GM23338 (cell line): Measurements from ENCODE around the gene TTPAL. TPM values are rescaled to one million over a fixed set of nuclear protein-coding genes. Genes with fewer than 3 reads are reported as not detected.

Experiments
- ATAC-seq: fragments of 200-7000 bp; cut with Tn5 transposase; 3 replicates; pipeline ENCODE4 v1.9.1; 2020
- DNase-seq: peaks from one replicate; pipeline ENCODE4 v3.0.0-alpha.2; 2015; ENCODE audit warnings: low spot score
- H2AFZ ChIP-seq: fragments of 200-600 bp; sonication (generic); 2 replicates; pipeline ENCODE4 v1.8.0; 2016; ENCODE audit warnings: antibody characterized with exemption, mild to moderate bottlenecking, moderate library complexity
- H3F3A ChIP-seq: fragments of 200-600 bp; sonication (generic); replicated peaks from 2 replicates; pipeline ENCODE4 v1.8.0; 2017; ENCODE audit warnings: antibody characterized with exemption, mixed run types, low read depth
- H3K27ac ChIP-seq: fragments of 200-600 bp; sonication (generic); 2 replicates; pipeline ENCODE4 v1.6.1; 2016; ENCODE audit warnings: low read depth
- H3K27me3 ChIP-seq: fragments of 200-600 bp; sonication (generic); 2 replicates; pipeline ENCODE4 v1.8.0; 2016; ENCODE audit warnings: mild to moderate bottlenecking, mixed run types, moderate library complexity; ENCODE audit not compliant: insufficient read depth
- H3K36me3 ChIP-seq: fragments of 200-600 bp; sonication (generic); 2 replicates; pipeline ENCODE4 v1.8.0; 2016; ENCODE audit warnings: mild to moderate bottlenecking; ENCODE audit not compliant: insufficient read depth
- H3K4me1 ChIP-seq: fragments of 200-600 bp; sonication (generic); 2 replicates; pipeline ENCODE4 v1.8.0; 2016; ENCODE audit warnings: mild to moderate bottlenecking, moderate library complexity; ENCODE audit not compliant: insufficient read depth
- H3K4me2 ChIP-seq: fragments of 200-600 bp; sonication (generic); 2 replicates; pipeline ENCODE4 v1.7.1; 2017; ENCODE audit warnings: mixed run types
- H3K4me3 ChIP-seq: fragments of 200-600 bp; sonication (generic); 2 replicates; pipeline ENCODE4 v1.6.1; 2016; ENCODE audit warnings: mixed run types
- H3K79me2 ChIP-seq: fragments of 200-600 bp; sonication (generic); replicated peaks from 2 replicates; pipeline ENCODE4 v1.8.0; 2017; ENCODE audit warnings: mild to moderate bottlenecking; ENCODE audit not compliant: insufficient read depth
- H3K9me2 ChIP-seq: fragments of 200-600 bp; sonication (generic); 2 replicates; pipeline ENCODE4 v1.8.0; 2017; ENCODE audit not compliant: insufficient read depth
- H4K20me1 ChIP-seq: fragments of 200-600 bp; sonication (generic); replicated peaks from 2 replicates; pipeline ENCODE4 v1.8.0; 2017; ENCODE audit warnings: mild to moderate bottlenecking; ENCODE audit not compliant: insufficient read depth
- H3K27ac Mint-ChIP-seq: 2 replicates; pipeline ENCODE4 v1.8.0; 2020; ENCODE audit warnings: inconsistent platforms, mild to moderate bottlenecking, moderate library complexity, mixed read lengths
- H3K27me3 Mint-ChIP-seq: 3 replicates; pipeline ENCODE4 v1.8.0; 2022; ENCODE audit warnings: low read depth, mild to moderate bottlenecking, moderate library complexity, mixed read lengths, inconsistent platforms; ENCODE audit not compliant: insufficient read depth, poor library complexity
- H3K36me3 Mint-ChIP-seq: 3 replicates; pipeline ENCODE4 v1.8.0; 2021; ENCODE audit warnings: low read depth, mild to moderate bottlenecking, inconsistent platforms, moderate library complexity, mixed read lengths
- H3K4me1 Mint-ChIP-seq: 3 replicates; pipeline ENCODE4 v1.8.0; 2020; ENCODE audit warnings: mild to moderate bottlenecking, inconsistent platforms, mixed read lengths
- H3K4me3 Mint-ChIP-seq: 3 replicates; pipeline ENCODE4 v1.8.0; 2021; ENCODE audit warnings: moderate library complexity, mild to moderate bottlenecking, inconsistent platforms, mixed read lengths
- H3K9me3 Mint-ChIP-seq: 3 replicates; pipeline ENCODE4 v1.8.0; 2020; ENCODE audit warnings: moderate library complexity, mild to moderate bottlenecking, inconsistent platforms, mixed read lengths
- CREB1 ChIP-seq: fragments of 250-450 bp; sonication (Bioruptor Pico); IDR thresholded peaks from 2 replicates; pipeline ENCODE4 v1.5.0; 2020; ENCODE audit warnings: low read depth, mild to moderate bottlenecking, moderate library complexity
- EZH2phosphoT487 ChIP-seq: fragments of 200-600 bp; sonication (generic); IDR thresholded peaks from one replicate; pipeline ENCODE4 v1.8.1; 2018; ENCODE audit warnings: antibody characterized with exemption; ENCODE audit not compliant: unreplicated experiment
- POLR2AphosphoS5 ChIP-seq: IDR thresholded peaks from 2 replicates; pipeline ENCODE4 v1.6.1; 2016; ENCODE audit warnings: antibody characterized with exemption, low read depth
- ZNF114 ChIP-seq: fragments of 250-450 bp; sonication (Bioruptor Pico); IDR thresholded peaks from 2 replicates; pipeline ENCODE4 v1.5.0; 2020; ENCODE audit warnings: mild to moderate bottlenecking, moderate library complexity
- polyA plus RNA-seq: library from polyadenylated mRNA; unstranded; fragments of >200 nt; fragmentation: Nextera tagmentation; extraction: Ambion mirVana; gene quantifications from 2 replicates; pipeline ENCODE4 v1.2.1, GENCODE V29; 2016
- total RNA-seq: library from RNA; depleted of rRNA; stranded (reverse); fragments of >200 nt; shearing (Covaris generic); gene quantifications from 2 replicates; pipeline ENCODE4 v1.2.3, GENCODE V29; 2014
- TF ChIP-seq, protein P1 (sequence below): fragments of 250-450 bp; sonication (Bioruptor Pico); IDR thresholded peaks from 2 replicates; pipeline ENCODE4 v1.5.0; 2020; ENCODE audit warnings: mild to moderate bottlenecking, moderate library complexity
- TF ChIP-seq, protein P2 (sequence below): IDR thresholded peaks from 2 replicates; pipeline ENCODE4 v1.6.1; 2016; ENCODE audit warnings: antibody characterized with exemption

The TTPAL gene
- total and polyA plus RNA-seq, 2 experiments from 2014 or later, result 3.7 to 10.2 TPM

DNA sequence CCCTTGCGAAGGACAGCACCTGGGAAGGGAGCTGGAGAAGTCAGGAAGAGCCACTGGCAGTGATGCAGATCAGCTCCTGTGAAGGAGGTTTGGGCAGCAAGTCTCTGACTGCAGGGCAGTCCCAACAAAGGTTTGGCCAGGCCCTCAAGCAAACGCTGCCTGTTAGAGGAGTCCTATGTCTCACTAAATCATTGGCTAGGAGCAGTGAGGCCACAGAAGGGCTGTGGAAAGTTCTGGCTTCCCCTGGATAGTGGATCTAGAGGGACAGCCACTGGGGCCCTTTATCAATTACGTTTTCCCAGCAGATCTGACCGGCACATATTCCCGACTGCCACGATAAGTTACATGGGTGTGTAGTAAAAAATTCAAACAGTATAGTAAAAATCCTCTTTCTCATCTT is 2.5 kb downstream of the TTPAL start:
- Mint-ChIP-seq H3K36me3 (peaks cover 16% of the 10 kb centered on the region), H3K27ac (no peak overlapping the region), H3K27me3 (peaks cover 9% of the 10 kb centered on the region), H3K4me1 (peaks cover 13% of the 10 kb centered on the region; the same call in 2 of the 3 replicates), H3K4me3 (no peak overlapping the region), H3K9me3 (no peaks in the 10 kb centered on the region)
- Histone ChIP-seq H3F3A (no peaks in the 10 kb centered on the region), H2AFZ (no peak overlapping the region), H4K20me1 (no peaks in the 10 kb centered on the region), H3K27me3 (no peaks in the 10 kb centered on the region), H3K27ac (no peak overlapping the region), H3K79me2 (peaks cover 7% of the 10 kb centered on the region), H3K4me1 (peaks cover 5% of the 10 kb centered on the region; the same call in 1 of the 2 replicates), H3K4me2 (no peak overlapping the region), H3K36me3 (no peaks in the 10 kb centered on the region), H3K4me3 (no peak overlapping the region), H3K9me2 (no peaks in the 10 kb centered on the region)
- TF ChIP-seq ZNF114 (CRISPR knock-in tag), result no peak
- ATAC-seq, result no peak
- DNase-seq, result no peak

DNA sequence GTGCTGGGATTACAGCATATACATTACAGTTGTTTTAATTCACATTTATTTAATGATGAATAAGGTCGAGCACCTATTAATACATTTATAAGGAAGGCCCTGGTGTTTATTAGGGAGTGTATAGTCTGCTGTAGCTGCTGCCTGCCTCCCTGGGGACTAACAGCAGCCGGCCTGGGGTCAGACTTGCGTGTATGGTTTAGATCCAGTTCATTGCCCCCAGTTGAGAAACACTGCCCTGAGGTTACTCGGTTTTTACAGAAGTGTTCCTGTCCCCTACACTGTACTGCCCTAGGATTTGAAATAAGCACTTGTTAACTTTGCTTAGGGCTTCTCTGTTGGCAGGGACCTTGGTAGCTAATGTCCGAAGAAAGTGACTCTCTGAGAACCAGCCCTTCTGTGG is 4.0 kb downstream of the TTPAL start:
- Histone ChIP-seq H2AFZ (no peak overlapping the region), H3F3A (no peaks in the 10 kb centered on the region), H3K4me3 (no peak overlapping the region), H3K4me2 (no peak overlapping the region), H3K27me3 (no peaks in the 10 kb centered on the region), H3K36me3 (no peaks in the 10 kb centered on the region), H3K4me1 (peaks cover 5% of the 10 kb centered on the region; the same call in 1 of the 2 replicates), H3K79me2 (peaks cover 7% of the 10 kb centered on the region), H3K27ac (no peak overlapping the region), H3K9me2 (no peaks in the 10 kb centered on the region), H4K20me1 (no peaks in the 10 kb centered on the region; the same call in 1 of the 2 replicates)
- TF ChIP-seq POLR2AphosphoS5 (no peak), CREB1 (CRISPR knock-in tag) (no peak), ZNF114 (CRISPR knock-in tag) (no peak), EZH2phosphoT487 (no peak)
- Mint-ChIP-seq H3K4me1 (peaks cover 13% of the 10 kb centered on the region; the same call in 2 of the 3 replicates), H3K9me3 (no peaks in the 10 kb centered on the region), H3K27me3 (peaks cover 9% of the 10 kb centered on the region), H3K4me3 (no peak overlapping the region), H3K36me3 (peaks cover 16% of the 10 kb centered on the region), H3K27ac (no peak overlapping the region)
- DNase-seq (no peak), ATAC-seq (no peak)

DNA sequence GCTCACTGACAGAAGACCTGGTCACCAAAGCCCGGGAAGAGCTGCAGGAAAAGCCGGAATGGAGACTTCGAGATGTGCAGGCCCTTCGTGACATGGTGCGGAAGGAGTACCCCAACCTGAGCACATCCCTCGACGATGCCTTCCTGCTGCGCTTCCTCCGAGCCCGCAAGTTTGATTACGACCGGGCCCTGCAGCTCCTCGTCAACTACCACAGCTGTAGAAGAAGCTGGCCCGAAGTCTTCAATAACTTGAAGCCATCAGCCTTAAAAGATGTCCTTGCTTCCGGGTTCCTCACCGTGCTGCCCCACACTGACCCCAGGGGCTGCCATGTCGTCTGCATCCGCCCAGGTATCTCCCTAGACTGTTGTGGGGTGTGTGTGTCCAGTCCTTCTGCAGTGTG is 4.4 kb downstream of the TTPAL start:
- peaks cover 4% of the 10 kb centered on the region; the same call in 1 of the 2 replicates for H3K4me1 ChIP-seq
- H3K9me2 ChIP-seq, result no peaks in the 10 kb centered on the region
- DNase-seq (no peak), ATAC-seq (no peak)
- no peaks in the 10 kb centered on the region for H3K36me3 ChIP-seq
- peaks cover 7% of the 10 kb centered on the region for H3K79me2 ChIP-seq
- no peaks in the 10 kb centered on the region for H3K9me3 Mint-ChIP-seq
- no peaks in the 10 kb centered on the region for H3K27me3 ChIP-seq
- peaks cover 9% of the 10 kb centered on the region for H3K27me3 Mint-ChIP-seq
- no peak overlapping the region for H3K27ac ChIP-seq
- peaks cover 11% of the 10 kb centered on the region; the same call in 2 of the 3 replicates for H3K4me1 Mint-ChIP-seq
- H2AFZ ChIP-seq, result no peak overlapping the region
- no peak overlapping the region for H3K27ac Mint-ChIP-seq
- H3K4me2 ChIP-seq, result no peak overlapping the region
- H3F3A ChIP-seq, result no peaks in the 10 kb centered on the region
- H3K4me3 ChIP-seq, result no peak overlapping the region
- H4K20me1 ChIP-seq, result no peaks in the 10 kb centered on the region; the same call in 1 of the 2 replicates
- peaks cover 16% of the 10 kb centered on the region for H3K36me3 Mint-ChIP-seq
- H3K4me3 Mint-ChIP-seq, result no peak overlapping the region
- TF ChIP-seq, protein P1, sequence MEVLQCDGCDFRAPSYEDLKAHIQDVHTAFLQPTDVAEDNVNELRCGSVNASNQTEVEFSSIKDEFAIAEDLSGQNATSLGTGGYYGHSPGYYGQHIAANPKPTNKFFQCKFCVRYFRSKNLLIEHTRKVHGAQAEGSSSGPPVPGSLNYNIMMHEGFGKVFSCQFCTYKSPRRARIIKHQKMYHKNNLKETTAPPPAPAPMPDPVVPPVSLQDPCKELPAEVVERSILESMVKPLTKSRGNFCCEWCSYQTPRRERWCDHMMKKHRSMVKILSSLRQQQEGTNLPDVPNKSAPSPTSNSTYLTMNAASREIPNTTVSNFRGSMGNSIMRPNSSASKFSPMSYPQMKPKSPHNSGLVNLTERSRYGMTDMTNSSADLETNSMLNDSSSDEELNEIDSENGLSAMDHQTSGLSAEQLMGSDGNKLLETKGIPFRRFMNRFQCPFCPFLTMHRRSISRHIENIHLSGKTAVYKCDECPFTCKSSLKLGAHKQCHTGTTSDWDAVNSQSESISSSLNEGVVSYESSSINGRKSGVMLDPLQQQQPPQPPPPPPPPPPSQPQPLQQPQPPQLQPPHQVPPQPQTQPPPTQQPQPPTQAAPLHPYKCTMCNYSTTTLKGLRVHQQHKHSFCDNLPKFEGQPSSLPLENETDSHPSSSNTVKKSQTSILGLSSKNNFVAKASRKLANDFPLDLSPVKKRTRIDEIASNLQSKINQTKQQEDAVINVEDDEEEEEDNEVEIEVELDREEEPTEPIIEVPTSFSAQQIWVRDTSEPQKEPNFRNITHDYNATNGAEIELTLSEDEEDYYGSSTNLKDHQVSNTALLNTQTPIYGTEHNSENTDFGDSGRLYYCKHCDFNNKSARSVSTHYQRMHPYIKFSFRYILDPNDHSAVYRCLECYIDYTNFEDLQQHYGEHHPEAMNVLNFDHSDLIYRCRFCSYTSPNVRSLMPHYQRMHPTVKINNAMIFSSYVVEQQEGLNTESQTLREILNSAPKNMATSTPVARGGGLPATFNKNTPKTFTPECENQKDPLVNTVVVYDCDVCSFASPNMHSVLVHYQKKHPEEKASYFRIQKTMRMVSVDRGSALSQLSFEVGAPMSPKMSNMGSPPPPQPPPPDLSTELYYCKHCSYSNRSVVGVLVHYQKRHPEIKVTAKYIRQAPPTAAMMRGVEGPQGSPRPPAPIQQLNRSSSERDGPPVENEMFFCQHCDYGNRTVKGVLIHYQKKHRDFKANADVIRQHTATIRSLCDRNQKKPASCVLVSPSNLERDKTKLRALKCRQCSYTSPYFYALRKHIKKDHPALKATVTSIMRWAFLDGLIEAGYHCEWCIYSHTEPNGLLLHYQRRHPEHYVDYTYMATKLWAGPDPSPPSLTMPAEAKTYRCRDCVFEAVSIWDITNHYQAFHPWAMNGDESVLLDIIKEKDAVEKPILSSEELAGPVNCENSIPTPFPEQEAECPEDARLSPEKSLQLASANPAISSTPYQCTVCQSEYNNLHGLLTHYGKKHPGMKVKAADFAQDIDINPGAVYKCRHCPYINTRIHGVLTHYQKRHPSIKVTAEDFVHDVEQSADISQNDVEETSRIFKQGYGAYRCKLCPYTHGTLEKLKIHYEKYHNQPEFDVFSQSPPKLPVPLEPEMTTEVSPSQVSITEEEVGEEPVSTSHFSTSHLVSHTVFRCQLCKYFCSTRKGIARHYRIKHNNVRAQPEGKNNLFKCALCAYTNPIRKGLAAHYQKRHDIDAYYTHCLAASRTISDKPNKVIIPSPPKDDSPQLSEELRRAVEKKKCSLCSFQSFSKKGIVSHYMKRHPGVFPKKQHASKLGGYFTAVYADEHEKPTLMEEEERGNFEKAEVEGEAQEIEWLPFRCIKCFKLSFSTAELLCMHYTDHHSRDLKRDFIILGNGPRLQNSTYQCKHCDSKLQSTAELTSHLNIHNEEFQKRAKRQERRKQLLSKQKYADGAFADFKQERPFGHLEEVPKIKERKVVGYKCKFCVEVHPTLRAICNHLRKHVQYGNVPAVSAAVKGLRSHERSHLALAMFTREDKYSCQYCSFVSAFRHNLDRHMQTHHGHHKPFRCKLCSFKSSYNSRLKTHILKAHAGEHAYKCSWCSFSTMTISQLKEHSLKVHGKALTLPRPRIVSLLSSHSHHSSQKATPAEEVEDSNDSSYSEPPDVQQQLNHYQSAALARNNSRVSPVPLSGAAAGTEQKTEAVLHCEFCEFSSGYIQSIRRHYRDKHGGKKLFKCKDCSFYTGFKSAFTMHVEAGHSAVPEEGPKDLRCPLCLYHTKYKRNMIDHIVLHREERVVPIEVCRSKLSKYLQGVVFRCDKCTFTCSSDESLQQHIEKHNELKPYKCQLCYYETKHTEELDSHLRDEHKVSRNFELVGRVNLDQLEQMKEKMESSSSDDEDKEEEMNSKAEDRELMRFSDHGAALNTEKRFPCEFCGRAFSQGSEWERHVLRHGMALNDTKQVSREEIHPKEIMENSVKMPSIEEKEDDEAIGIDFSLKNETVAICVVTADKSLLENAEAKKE (CRISPR knock-in tag), result no peak
- TF ChIP-seq, protein P2, sequence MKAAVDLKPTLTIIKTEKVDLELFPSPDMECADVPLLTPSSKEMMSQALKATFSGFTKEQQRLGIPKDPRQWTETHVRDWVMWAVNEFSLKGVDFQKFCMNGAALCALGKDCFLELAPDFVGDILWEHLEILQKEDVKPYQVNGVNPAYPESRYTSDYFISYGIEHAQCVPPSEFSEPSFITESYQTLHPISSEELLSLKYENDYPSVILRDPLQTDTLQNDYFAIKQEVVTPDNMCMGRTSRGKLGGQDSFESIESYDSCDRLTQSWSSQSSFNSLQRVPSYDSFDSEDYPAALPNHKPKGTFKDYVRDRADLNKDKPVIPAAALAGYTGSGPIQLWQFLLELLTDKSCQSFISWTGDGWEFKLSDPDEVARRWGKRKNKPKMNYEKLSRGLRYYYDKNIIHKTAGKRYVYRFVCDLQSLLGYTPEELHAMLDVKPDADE, result no peak
